Prostate gland (tissue), 2 donors: Measurements from ENCODE around the gene HIGD2B. TPM values are rescaled to one million over a fixed set of nuclear protein-coding genes. Genes with fewer than 3 reads are reported as not detected.
A peak's percentile ranks its signal among the peaks of the same experiment; 100 is the strongest.
"Not testable (repeated sequence)": the region's sequence is repeated elsewhere in the genome, so short reads cannot be mapped to it uniquely, and the experiment has no call there.

ENCODE experiments used
- DNase-seq: peaks from one replicate; pipeline ENCODE4 v3.0.0-alpha.2; 2019; ENCODE audit warnings: low spot score
- H3K27ac ChIP-seq, 2 donors: fragments of 200-600 bp; sonication (generic); 2 replicates each; pipeline ENCODE4 v1.5.1; 2017 to 2019
- H3K27me3 ChIP-seq: fragments of 200-600 bp; sonication (generic); replicated peaks from 2 replicates; pipeline ENCODE4 v1.5.1; 2019; ENCODE audit not compliant: insufficient read depth
- H3K36me3 ChIP-seq, 2 donors: fragments of 200-600 bp; sonication (generic); 1 replicate in 1 of 2; 2 replicates in 1 of 2; pipeline versions ENCODE4 v1.5.1 to v1.8.1; 2017 to 2019
- H3K4me1 ChIP-seq: fragments of 200-600 bp; sonication (generic); replicated peaks from 2 replicates; pipeline ENCODE4 v1.5.1; 2019
- H3K4me3 ChIP-seq, 2 donors: fragments of 200-600 bp; sonication (generic); 2 replicates each; pipeline ENCODE4 v1.5.1; 2017 to 2019
- H3K9me3 ChIP-seq: fragments of 200-600 bp; sonication (generic); 2 replicates; pipeline ENCODE4 v1.5.1; 2017
- POLR2A ChIP-seq: fragments of 450-650 bp; IDR thresholded peaks from one replicate; pipeline ENCODE4 v1.6.1; 2016; ENCODE audit warnings: antibody characterized with exemption, mild to moderate bottlenecking
- POLR2AphosphoS5 ChIP-seq: sonication (generic); formaldehyde crosslinking; IDR thresholded peaks from one replicate; pipeline ENCODE4 v1.6.1; 2017; ENCODE audit warnings: antibody characterized with exemption
- WGBS: methylation state at CpG from one replicate; pipeline ENCODE4 v1.1.5; 2018; 5-methylcytosine and 5-hydroxymethylcytosine counted together
- intact Hi-C: fragments of 100-400 bp; cut with DNase I; formaldehyde crosslinking; loops from one replicate; pipeline ENCODE4 v1.14.2; 2022
- total RNA-seq, 2 donors: library from RNA; depleted of rRNA; stranded (reverse); fragments of >200 nt; gene quantifications; one replicate each; pipeline ENCODE4 v1.1.0, GENCODE V29; 2016
- TF ChIP-seq, protein P1 (sequence below), 4 experiments: fragments of 200-600 bp in 2 of 4; fragments of 450-650 bp in 2 of 4; sonication (generic) in 2 of 4; IDR thresholded peaks; 1 replicate in 3 of 4; 2 replicates in 1 of 4; pipeline ENCODE4 v1.5.1; 2016 to 2019; ENCODE audit warnings: antibody characterized with exemption in 4 of 4, mild to moderate bottlenecking in 2 of 4, moderate library complexity in 2 of 4

HIGD2B gene
- total RNA-seq, 2 donors from 2014 or later = 0.51 TPM; not detected in 1

DNA sequence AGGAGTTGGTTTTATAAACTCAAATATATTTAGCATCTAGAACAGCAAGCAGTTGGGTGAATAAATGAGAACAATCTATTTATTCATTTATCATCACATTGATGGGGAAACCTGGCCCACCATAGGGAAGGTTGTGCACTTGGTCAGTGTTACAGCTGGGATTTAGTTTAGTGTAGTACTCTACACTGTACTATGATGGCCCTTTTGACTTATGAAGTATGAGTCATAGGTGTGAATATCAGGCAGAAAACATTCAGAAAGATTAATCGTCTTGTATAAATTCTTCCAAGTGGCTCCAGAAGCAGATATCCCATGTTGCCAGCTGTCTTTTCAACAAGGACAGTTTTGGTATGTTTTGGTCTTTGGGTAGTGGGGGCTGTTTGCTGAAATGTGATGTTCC lies 38.0 kb upstream of the HIGD2B start:
- H3K36me3 ChIP-seq = no peaks in the 10 kb centered on the region
- 54% methylated on average over 1 of the region's 1 CpG for WGBS
- H3K27ac ChIP-seq = peak overlapping the region in 1 of 2 donors; percentile 4
- intact Hi-C loops = no loop called here
- H3K9me3 ChIP-seq = no peaks in the 10 kb centered on the region
- no peaks in the 10 kb centered on the region for H3K4me1 ChIP-seq
- H3K4me3 ChIP-seq = no peak overlapping the region
- TF ChIP-seq POLR2A (no peak), POLR2AphosphoS5 (no peak)
- TF ChIP-seq, protein P1, sequence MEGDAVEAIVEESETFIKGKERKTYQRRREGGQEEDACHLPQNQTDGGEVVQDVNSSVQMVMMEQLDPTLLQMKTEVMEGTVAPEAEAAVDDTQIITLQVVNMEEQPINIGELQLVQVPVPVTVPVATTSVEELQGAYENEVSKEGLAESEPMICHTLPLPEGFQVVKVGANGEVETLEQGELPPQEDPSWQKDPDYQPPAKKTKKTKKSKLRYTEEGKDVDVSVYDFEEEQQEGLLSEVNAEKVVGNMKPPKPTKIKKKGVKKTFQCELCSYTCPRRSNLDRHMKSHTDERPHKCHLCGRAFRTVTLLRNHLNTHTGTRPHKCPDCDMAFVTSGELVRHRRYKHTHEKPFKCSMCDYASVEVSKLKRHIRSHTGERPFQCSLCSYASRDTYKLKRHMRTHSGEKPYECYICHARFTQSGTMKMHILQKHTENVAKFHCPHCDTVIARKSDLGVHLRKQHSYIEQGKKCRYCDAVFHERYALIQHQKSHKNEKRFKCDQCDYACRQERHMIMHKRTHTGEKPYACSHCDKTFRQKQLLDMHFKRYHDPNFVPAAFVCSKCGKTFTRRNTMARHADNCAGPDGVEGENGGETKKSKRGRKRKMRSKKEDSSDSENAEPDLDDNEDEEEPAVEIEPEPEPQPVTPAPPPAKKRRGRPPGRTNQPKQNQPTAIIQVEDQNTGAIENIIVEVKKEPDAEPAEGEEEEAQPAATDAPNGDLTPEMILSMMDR (IDR thresholded peaks at IDR 0.05) = no peak
- no peak for DNase-seq
- no peaks in the 10 kb centered on the region for H3K27me3 ChIP-seq

DNA sequence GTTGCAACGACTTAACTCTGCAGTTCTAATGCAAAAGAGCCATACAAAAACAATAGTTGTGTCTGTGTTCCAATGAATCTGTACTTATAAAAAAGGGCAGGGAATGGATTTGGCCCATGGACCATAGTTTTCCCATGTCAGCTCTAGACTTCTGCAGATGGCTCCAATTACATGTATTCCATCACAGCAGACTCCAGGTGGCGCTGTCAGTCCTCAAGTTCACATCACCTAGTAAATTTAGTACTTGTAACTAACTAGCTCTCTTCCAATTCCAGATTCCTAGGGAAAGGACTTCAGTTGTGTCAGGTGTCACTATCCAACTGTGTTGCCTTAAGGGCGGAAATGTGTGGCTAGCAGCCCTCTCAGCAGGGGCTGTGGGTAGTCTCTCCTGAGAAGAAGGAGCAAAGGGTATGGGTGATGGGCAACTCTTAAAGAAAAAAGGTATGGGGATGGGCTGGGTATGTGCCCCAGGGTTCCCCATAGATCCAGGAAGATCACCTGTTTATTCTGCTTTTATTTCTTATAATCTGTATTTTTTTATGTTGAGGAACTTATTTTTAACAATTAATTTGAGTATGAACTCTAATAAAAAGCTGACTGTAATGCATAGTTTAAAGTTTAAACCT lies 36.2 kb upstream of the HIGD2B start:
- Histone ChIP-seq H3K4me1 (no peaks in the 10 kb centered on the region), H3K27me3 (no peaks in the 10 kb centered on the region), H3K4me3 (no peak overlapping the region), H3K9me3 (no peaks in the 10 kb centered on the region), H3K27ac (peak overlapping the region in 1 of 2 donors; percentile 17), H3K36me3 (no peaks in the 10 kb centered on the region)
- DNase-seq = peak; percentile 67
- TF ChIP-seq POLR2AphosphoS5 = peak; percentile 26
- TF ChIP-seq, protein P1 (IDR thresholded peaks at IDR 0.05) = peak in 3 of 4 experiments; percentile 62 to 79 (median 62)
- no peak for TF ChIP-seq POLR2A
- intact Hi-C loops = no loop called here
- 37% methylated on average over 3 of the region's 3 CpGs for WGBS

- H3K4me1 ChIP-seq, H3K9me3 ChIP-seq, H3K36me3 ChIP-seq, H3K4me3 ChIP-seq, H3K27me3 ChIP-seq, H3K27ac ChIP-seq, DNase-seq, intact Hi-C loops: not testable (repeated sequence)
- WGBS = 87% methylated on average over 8 of the region's 8 CpGs
These were observed 22.7 kb upstream of the HIGD2B start for GRCh38 chr15:72708551-72709303.

- intact Hi-C loops = no loop called here
- TF ChIP-seq, protein P1 (IDR thresholded peaks at IDR 0.05) = no peak
- TF ChIP-seq POLR2A = no peak
- no peak for TF ChIP-seq POLR2AphosphoS5
- WGBS = 94% methylated on average over 11 of the region's 11 CpGs
These were observed 20.3 kb upstream of the HIGD2B start for GRCh38 chr15:72706266-72706665.

GRCh38 chr15:72700076-72700475 lies 14.1 kb upstream of the HIGD2B start:
- TF ChIP-seq POLR2AphosphoS5 = no peak
- TF ChIP-seq POLR2A = no peak
- TF ChIP-seq, protein P1 (IDR thresholded peaks at IDR 0.05) = no peak
- Histone ChIP-seq H3K27ac (no peak overlapping the region), H3K36me3 (no peaks in the 10 kb centered on the region), H3K4me1 (no peaks in the 10 kb centered on the region), H3K27me3 (no peaks in the 10 kb centered on the region), H3K9me3 (no peaks in the 10 kb centered on the region), H3K4me3 (no peak overlapping the region)
- WGBS = 73% methylated on average over 9 of the region's 9 CpGs
- intact Hi-C loops = no loop called here
- DNase-seq = no peak

More at GRCh38 chr15:72706266-72706665, 20.3 kb upstream of the HIGD2B start:
- Histone ChIP-seq H3K4me3 (no peak overlapping the region), H3K4me1 (no peaks in the 10 kb centered on the region), H3K27ac (no peak overlapping the region), H3K27me3 (no peaks in the 10 kb centered on the region), H3K9me3 (no peaks in the 10 kb centered on the region), H3K36me3 (no peaks in the 10 kb centered on the region)
- no peak for DNase-seq
